ENCODE results near the gene NOX1.

GRCh38 chrX:100804780-100805179 is 69.4 kb downstream of the NOX1 start:
- TF ChIP-seq CTCF (IDR thresholded peaks at IDR 0.05) = no peak
- TF ChIP-seq POLR2A (IDR thresholded peaks at IDR 0.05) = no peak
- TF ChIP-seq POLR2AphosphoS5 (IDR thresholded peaks at IDR 0.05) = no peak
- TF ChIP-seq EP300 (IDR thresholded peaks at IDR 0.05) = no peak

Data from stomach (tissue), 4 donors.